ENCODE results near the gene RUVBL1.

DNA sequence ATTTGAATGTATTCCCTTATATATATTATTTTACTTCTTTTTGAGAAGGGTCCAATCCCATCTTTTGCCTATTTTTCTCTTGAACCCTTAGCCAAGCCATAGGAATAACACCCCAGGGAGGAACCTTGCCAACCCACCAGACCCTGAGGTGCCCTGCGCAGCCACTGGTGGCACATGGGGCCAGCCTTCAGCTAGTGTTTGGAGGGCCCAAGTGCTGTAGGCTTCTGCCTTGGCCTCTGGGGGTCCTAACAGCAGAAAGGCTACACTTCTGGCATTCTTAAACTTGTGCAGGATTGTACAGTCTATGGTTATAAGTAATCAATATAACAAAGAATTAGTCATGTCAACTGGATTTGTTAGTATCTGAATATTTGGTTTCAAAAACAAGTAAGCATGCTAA, 34.5 kb downstream of the RUVBL1 start:
- TF ChIP-seq, protein P1, sequence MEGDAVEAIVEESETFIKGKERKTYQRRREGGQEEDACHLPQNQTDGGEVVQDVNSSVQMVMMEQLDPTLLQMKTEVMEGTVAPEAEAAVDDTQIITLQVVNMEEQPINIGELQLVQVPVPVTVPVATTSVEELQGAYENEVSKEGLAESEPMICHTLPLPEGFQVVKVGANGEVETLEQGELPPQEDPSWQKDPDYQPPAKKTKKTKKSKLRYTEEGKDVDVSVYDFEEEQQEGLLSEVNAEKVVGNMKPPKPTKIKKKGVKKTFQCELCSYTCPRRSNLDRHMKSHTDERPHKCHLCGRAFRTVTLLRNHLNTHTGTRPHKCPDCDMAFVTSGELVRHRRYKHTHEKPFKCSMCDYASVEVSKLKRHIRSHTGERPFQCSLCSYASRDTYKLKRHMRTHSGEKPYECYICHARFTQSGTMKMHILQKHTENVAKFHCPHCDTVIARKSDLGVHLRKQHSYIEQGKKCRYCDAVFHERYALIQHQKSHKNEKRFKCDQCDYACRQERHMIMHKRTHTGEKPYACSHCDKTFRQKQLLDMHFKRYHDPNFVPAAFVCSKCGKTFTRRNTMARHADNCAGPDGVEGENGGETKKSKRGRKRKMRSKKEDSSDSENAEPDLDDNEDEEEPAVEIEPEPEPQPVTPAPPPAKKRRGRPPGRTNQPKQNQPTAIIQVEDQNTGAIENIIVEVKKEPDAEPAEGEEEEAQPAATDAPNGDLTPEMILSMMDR (IDR thresholded peaks at IDR 0.05), result no peak
- no peak for TF ChIP-seq POLR2A (IDR thresholded peaks at IDR 0.05)

Data from uterus (tissue), 2 donors.